GOT3 (cell line): ENCODE results near the gene GBP6.
"Not testable (repeated sequence)": the region's sequence is repeated elsewhere in the genome, so short reads cannot be mapped to it uniquely, and the experiment has no call there.

ENCODE experiments used
- DNase-seq: peaks from one replicate; lab custom pipeline; 2025; ENCODE audit warnings: mixed read lengths; lab: John Stamatoyannopoulos, UW

The GBP6 gene, protein sequence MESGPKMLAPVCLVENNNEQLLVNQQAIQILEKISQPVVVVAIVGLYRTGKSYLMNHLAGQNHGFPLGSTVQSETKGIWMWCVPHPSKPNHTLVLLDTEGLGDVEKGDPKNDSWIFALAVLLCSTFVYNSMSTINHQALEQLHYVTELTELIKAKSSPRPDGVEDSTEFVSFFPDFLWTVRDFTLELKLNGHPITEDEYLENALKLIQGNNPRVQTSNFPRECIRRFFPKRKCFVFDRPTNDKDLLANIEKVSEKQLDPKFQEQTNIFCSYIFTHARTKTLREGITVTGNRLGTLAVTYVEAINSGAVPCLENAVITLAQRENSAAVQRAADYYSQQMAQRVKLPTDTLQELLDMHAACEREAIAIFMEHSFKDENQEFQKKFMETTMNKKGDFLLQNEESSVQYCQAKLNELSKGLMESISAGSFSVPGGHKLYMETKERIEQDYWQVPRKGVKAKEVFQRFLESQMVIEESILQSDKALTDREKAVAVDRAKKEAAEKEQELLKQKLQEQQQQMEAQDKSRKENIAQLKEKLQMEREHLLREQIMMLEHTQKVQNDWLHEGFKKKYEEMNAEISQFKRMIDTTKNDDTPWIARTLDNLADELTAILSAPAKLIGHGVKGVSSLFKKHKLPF

DNA sequence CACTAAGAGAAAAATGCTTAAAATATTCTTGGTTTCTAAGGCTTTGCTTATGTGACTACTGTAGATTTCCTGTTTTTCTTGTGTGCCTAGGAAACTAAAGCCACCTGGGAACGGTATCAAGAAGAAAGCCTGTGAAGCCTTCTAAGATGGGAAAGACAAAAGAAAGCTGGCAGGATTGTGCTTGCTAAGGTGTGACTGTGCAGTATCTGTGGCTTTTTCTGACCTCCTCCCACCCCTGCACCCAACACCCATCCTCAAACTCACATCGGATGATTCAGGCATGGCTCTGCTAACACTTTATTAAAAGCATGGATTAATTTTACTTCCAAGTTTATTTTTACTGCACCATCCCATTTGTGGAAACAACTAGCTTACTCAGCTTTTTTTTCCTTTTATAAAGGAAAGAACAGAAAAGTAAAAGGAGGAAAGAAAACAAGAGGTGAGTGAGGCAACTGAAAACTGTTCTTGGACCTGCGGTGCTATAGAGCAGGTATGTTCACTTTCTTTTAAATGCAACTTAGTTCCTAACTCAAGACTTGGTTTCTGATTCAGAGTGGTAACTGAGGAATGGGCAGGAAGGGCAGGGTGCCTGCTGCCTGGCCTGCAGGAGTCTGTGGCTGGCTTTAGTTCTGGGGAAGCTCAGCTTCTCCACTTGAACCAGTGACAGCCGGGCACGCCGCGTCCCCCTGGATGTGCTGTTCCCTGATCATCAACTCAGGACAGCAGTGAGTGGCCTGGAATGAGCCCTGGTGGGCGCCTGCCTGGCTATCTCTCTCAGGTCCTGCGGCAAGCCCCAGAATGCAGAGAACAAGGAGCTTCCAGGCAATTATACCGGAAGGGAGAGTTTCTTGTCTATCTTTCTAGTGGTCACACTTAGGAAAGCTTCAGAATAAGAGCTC is at the start of gene GBP6:
TSS of gene GBP6 (plus strand) at position 422 of the 899 bp plus-strand sequence. CDS start 4,493 bp downstream, outside the sequence.
- DNase-seq, result no peak

- DNase-seq, result no peak
Observed at GRCh38 chr1:89322402-89322801, 41.5 kb upstream of the GBP6 start.

- DNase-seq, result no peak
Observed at GRCh38 chr1:89331890-89332289, 32.0 kb upstream of the GBP6 start.

GRCh38 chr1:89332461-89332860 is 31.4 kb upstream of the GBP6 start:
- DNase-seq, result no peak

DNA sequence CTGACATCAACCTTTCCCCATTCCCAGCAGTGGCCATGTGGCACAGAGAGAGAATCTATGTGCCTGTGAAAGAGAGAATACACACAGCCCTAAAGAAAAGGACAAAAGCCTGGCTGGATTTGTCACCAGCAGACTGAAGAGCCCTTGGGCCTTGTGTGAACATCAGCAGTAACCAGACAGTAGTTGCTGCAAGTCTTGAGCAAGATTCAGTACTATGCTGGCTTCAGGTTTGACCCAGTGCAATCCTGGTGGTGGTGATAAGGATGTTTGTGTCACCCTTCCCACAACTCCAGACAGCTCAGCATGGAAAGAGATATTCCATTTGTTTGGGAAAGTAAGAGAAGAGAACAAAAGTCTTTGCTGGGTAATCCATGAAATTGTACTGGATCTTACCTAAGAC is 28.4 kb upstream of the GBP6 start:
- DNase-seq, result no peak

DNA sequence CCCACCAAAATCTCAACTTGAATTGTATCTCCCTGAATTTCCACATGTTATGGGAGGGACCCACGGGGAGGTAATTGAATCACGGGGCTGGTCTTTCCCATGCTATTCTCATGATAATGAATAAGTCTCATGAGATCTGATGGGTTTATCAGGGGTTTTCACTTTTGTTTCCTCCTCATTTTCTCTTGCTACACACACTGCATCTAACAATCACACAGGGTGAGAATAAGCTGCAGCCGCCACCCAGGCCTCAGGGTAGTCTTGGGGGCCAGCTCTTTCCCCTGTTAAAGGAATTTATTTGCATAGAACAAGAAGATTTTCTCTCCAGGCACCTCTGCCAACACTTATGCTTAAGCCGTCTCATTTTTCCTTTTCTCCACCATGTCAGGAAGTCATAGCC is 26.0 kb upstream of the GBP6 start:
- no peak for DNase-seq

DNA sequence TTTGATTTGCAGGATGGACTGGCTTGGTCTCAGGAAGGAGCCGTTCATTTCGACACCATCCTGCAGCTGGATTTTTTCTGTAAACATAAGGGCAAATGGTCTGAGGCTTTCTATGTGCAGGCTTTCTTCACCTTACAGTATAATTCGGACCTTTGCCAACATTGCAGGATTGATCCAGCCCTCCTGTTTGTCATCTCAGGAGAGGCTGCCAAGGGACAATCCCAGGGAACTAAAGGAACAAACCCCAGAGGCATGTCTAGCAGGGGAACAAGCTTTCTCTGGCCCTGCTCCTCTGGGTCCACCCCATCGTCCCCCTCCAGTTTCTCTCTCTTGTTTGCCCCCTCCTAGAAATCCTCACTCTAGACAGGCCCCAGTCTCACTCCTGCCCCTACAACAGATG is 24.8 kb upstream of the GBP6 start:
- DNase-seq, result no peak

DNA sequence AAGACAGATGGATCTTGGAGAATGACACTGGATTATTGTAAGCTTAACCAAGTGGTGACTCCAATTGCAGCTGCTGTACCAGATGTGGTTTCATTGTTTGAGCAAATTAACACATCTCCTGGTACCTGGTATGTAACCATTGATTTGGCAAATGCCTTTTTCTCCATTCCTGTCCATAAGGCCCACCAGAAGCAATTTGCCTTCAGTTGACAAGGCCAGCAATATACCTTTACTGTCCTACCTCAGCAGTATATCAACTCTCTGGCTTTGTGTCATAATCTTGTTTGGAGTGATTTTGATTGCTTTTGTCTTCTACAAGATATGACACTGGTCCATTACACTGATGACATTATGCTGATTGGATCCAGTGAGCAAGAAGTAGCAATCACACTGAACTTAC is 18.4 kb upstream of the GBP6 start:
- DNase-seq, result not testable (repeated sequence)

DNA sequence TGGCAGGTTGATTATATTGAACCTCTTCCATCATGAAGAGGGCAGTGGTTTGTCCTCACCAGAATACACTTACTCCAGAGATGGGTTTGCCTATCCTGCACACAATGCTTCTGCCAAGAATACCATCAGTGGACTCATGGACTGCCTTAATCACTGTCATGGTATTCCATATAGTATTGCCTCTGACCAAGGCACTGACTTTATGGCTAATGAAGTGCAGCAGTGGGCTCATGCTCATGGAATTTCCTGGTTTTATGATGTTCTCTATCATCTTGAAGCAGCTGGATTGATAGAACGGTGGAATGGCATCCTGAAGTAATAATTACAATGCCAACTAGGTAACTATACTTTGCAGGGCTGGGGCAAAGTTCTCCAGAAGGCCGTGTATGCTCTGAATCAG is 16.6 kb upstream of the GBP6 start:
- no peak for DNase-seq

DNA sequence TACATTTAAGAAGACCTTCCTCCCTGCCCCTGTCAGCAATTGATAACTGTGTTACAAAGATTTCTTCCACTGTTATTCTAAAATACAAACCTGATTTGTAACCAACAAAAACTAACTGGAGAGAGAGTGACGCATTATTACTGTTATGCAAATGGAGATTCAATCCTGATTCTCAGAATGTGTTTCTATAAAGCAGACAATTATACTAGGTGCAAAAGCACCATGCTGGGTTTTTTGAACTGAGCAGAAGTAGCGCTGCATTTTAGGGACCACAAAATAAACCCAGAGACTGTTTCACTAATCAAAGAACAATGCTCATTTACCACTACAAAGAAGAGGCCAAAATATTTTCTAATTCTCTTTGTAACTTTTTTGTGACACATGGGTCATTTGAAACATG is 13.6 kb upstream of the GBP6 start:
- DNase-seq, result no peak

- DNase-seq, result no peak
Observed at GRCh38 chr1:89351597-89352311, 12.1 kb upstream of the GBP6 start.

DNA sequence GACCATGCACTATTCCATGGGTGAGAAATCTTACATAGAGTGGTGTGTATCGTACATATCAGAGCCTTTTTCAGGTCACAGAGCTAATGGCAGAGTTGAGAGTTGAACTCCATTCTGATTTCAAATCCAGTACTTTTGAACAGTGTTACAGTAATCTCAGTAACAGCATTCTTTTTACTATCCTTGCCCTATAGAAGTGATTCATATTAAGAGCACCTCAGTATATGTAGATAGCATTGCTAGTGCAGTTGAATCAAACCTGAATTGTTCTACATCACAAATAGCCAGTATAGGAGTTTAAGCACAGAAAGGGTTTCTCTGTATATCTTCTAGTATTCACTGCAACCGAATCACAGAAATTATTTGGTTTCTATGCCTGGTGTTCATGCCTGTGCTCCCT is 11.4 kb upstream of the GBP6 start:
- DNase-seq, result no peak

DNA sequence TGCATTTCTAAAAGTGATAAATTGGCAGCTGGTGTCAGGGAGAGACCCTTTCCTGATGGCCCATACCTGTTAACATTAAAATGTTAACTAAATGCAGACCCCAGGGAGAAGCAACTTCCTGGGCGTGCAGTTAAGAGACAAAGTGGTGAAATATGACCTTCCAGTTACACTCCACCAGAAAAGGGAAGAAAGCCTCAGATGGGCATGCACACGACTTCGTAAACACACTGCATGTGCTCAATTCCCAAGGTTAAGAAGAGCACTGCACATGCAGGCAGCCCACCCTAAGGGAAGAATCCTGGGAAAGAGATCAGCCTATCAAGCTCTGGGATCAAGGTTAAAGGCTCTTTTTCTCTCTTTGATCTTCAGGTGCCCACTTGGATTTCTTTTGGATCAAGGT is 9.7 kb upstream of the GBP6 start:
- DNase-seq, result no peak

DNA sequence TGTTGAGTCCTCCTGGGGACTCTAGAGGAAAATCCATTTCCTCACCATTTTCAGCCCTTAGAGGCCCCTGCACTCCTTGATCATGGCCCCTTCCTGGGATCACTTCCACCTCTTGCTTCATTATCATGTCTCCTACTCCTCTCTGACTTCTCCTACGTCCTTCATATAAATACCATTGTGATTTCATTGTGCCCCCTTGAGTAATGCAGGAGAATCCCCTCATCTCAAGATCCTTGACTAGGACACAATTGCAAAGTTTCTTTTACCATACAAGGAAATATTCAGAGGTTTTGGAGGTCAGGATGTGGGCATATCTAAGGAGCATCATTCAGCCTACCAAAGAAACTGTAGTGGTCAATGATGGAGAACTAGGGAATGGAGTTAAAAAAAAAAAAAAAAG is 8.8 kb upstream of the GBP6 start:
- DNase-seq, result no peak

- no peak for DNase-seq
Observed at GRCh38 chr1:89356658-89357400, 7.0 kb upstream of the GBP6 start.

DNA sequence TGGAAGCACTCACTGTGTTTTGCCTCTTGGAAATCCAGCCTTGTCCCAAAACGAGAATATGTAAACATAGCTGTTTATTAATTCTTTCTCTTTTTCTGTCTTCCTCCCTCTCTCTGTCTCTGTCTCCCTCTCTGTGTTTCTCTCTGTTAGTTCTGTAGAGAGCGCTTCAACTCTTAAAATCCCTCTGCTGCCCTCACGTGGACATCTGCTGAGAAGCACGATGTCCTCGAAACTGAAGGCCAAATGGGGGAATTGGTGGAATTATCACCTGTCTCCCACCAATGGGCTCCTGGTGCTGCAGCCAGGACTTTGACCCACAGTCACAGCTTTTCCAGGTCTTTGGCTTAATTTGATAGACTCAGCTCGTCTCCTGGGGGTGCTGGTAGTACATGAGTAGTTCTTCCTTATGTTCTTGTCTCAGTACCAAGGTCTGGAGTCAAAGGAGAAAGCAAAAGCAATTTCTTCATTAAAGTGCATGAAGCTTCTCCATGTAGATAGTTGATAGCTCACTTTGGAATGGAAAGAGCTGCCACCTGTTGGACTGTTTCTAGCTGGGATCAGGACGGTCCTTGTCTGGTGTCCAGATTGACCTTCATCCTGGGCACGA is 5.5 kb upstream of the GBP6 start:
- DNase-seq, result no peak

GRCh38 chr1:89360716-89361115 is 3.1 kb upstream of the GBP6 start:
- DNase-seq, result no peak

GRCh38 chr1:89361681-89362080 is 2.2 kb upstream of the GBP6 start:
- DNase-seq, result no peak

DNA sequence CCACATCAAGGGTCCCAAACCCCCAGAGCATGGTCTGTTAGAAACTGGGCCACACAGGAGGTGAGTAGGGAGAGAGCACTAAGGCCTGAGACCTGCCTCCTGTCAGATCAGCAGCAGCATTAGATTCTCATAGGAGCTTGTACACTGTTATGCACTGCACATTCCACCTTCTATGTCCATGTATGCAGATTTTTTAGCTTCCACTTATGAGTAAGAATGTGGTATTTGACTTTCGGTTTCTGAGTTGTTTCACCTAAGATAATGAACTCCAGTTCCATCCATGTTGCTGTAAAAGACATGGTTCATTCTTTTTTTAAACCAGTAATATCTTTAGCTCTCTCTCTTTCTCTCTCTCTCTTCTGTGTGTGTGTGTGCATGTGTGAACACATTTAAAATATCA is 663 bp upstream of the GBP6 start:
- DNase-seq, result no peak

- DNase-seq, result no peak
Observed at GRCh38 chr1:89364954-89365550, 1.2 kb downstream of the GBP6 start.
